Kidney epithelial cell (primary cell): ENCODE results near the gene POLR3E. TPM values are rescaled to one million over a fixed set of nuclear protein-coding genes. Genes with fewer than 3 reads are reported as not detected.

Source experiments
- DNase-seq: peaks from one replicate; pipeline ENCODE4 v3.0.0-alpha.2; 2010; ENCODE audit warnings: low read depth
- H3K27me3 ChIP-seq: 2 replicates; pipeline ENCODE4 v1.6.0; 2011; ENCODE audit warnings: low read length; ENCODE audit not compliant: control insufficient read depth, insufficient read depth
- H3K36me3 ChIP-seq: 2 replicates; pipeline ENCODE4 v1.5.1; 2011; ENCODE audit warnings: low read length; ENCODE audit not compliant: control insufficient read depth, insufficient read depth
- H3K4me3 ChIP-seq: 2 replicates; pipeline ENCODE4 v1.5.1; 2011; ENCODE audit warnings: low read depth, mild to moderate bottlenecking, control low read depth, low read length
- CTCF ChIP-seq: IDR thresholded peaks from 2 replicates; pipeline ENCODE4 v1.5.1; 2011; ENCODE audit warnings: mild to moderate bottlenecking, moderate library complexity, low read length, control low read depth, inconsistent platforms; ENCODE audit not compliant: insufficient read depth, poor library complexity, severe bottlenecking
- total RNA-seq: library from RNA; depleted of rRNA; stranded (reverse); fragments of >200 nt; gene quantifications from 2 replicates; pipeline ENCODE4 v1.2.3, GENCODE V29; 2015

Gene POLR3E
- total RNA-seq, 1 donor from 2014 or later = 39.4 TPM

- Histone ChIP-seq H3K4me3 (no peak overlapping the region), H3K27me3 (no peaks in the 10 kb centered on the region), H3K36me3 (no peaks in the 10 kb centered on the region)
- TF ChIP-seq CTCF = no peak
- DNase-seq = no peak
Observed at GRCh38 chr16:22284637-22285036, 12.6 kb upstream of the POLR3E start.

GRCh38 chr16:22285080-22285479 lies 12.1 kb upstream of the POLR3E start:
- Histone ChIP-seq H3K4me3 (no peak overlapping the region), H3K36me3 (no peaks in the 10 kb centered on the region), H3K27me3 (no peaks in the 10 kb centered on the region)
- no peak for DNase-seq
- TF ChIP-seq CTCF = no peak

DNA sequence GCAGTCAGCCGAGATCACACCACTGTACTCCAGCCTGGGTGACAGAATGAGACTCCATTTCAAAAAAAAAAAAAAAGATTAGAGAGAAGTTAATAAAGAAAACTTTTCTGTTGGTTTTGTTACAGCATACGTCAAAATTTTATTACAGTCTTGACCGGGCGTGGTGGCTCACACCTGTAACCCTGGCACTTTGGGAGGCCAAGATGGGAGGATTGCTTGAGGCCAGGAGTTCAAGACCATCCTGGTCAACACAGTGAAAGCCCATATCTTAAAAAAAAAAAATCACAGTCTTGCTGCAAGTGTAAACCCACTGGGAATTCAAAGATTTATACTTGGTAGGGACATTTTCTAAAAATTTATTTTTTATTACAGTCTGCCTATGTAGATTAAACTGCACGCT lies 6.2 kb upstream of the POLR3E start:
- no peaks in the 10 kb centered on the region for H3K36me3 ChIP-seq
- no peak for TF ChIP-seq CTCF

DNA sequence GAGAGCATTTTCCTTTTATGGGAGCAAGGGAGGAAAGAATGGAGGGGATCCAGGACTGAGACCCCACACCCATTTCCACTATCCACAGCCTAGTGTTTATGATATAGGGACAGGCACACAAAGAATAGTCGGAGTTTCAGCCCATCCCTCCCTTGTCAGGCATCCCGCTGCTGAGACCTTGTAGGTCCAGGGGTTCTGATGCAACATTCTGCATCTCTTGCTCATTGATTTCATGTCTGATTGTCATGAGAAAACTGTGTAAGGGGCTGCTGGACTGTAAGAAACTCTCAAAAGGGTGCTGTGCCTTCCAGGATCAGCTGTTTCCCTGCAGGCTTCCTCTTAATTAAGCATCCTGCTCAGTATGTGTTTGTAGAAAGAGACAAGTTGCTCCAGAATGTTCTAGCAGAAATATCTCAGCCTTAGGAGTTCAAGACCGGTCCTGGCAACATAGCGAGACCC lies 5.3 kb upstream of the POLR3E start:
- TF ChIP-seq CTCF = no peak
- DNase-seq = no peak
- Histone ChIP-seq H3K36me3 (no peaks in the 10 kb centered on the region), H3K27me3 (no peaks in the 10 kb centered on the region), H3K4me3 (no peak overlapping the region)

More for the DNA sequence above, 6.2 kb upstream of the POLR3E start:
- H3K4me3 ChIP-seq = no peak overlapping the region
- H3K27me3 ChIP-seq = no peaks in the 10 kb centered on the region
- DNase-seq = no peak

DNA sequence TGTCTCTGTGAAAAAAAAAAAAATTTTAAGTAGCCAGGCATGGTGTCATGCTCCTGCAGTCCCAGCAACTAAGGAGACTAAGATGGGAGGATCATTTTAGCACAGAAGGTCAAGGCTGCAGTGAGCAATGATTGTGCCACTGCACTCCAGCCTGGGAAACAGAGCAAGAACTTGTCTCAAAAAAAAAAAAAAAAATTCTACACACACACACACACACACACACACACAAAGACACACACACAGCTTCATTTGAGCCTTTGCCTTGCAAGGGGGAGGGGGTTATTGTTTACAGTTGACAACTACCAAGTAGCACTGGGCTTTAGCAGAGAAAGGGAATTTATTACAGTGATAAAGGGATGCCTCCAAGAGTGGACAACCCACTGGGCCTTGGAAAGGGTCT lies 4.9 kb upstream of the POLR3E start:
- H3K27me3 ChIP-seq = no peaks in the 10 kb centered on the region
- no peak for TF ChIP-seq CTCF
- H3K36me3 ChIP-seq = no peaks in the 10 kb centered on the region
- no peak overlapping the region for H3K4me3 ChIP-seq
- no peak for DNase-seq
